HG03159 (cell line): ENCODE measurements around the gene KCNMB2.

Source experiments
- ATAC-seq: cut with Tn5 transposase; IDR thresholded peaks from one replicate; pipeline ENCODE4 v1.9.1; 2021; ENCODE audit warnings: mild to moderate bottlenecking, moderate library complexity; ENCODE audit not compliant: unreplicated experiment

The KCNMB2 gene

DNA sequence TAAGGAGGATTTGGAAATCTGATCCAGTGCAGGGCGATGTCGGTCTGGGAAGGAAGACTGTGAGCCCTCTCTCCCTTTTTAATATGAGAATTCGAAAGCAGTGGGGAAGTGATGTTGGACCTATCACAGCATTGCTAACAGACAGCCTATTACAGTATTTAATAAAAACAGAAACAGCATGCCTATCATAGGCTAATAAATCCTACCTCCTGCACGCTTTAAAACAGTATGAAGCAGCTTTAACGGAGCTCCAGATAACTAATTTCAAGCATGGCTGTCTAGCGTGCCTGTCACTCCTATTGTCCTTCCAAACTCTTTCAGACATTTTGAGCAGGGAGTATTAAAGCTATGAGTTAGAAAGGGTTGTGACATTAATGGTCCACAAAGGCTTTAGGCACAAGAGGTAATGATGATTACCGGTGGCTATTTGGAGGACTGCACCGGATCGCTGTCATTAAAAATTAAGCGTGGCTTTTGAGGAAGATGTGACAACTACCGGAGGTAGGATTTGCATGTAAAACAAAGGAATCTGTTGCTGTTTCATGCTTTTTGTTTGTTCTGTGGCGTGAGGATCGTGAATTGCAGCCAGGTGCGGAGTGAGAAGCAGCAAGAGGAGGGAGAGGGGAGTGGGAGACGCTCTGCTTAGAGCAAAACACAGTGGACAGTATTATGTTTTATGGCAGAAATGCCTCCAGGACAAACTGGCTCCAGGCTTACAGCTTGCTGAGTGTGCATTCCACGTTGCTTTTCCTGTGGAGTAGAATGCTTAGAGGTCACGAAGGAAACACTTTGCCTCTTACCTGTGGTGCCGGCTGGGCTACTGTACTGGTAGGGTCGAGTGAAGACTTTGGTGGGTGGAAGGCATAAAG, at the start of gene KCNMB2:
TSS of gene KCNMB2 (plus strand) at position 226 of the 869 bp plus-strand sequence.
- no peak for ATAC-seq

DNA sequence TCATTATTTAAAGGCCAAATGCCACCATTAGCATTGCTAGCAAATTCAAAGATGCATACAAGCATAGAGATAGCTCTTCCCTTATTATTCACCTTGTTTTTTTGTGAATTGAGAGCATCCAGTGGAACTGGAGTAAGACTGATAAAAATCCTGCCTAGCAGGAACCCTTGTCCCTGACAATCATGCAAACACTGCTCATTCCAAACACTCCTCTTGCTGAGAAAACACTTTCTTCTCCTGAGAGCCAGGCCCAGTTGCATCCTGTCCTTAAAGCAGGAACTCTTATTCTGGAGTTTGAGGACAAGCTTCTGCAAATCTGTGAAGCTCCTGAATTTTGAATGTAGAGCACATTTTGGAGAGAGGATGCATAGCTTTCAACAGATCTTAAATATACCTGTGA, 49.3 kb upstream of the KCNMB2 start:
- ATAC-seq, result no peak

DNA sequence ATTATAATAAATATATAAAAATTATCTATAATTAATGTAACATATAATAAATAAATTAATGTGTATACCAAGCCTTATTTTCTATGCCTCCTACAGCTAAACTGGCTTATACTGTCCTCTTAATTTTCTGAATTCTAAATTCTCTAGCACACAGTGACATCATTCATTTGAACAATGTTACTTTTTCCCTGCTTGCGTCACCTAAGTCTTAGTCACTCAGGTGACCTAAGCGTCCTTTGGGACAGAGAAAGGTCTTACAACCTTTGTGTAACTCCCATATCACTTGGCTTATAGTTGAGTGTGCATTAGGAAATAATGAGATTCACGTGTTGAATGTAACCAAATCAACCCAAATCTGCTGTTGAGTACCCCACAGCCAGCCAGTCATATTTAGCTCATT, 48.5 kb upstream of the KCNMB2 start:
- no peak for ATAC-seq

DNA sequence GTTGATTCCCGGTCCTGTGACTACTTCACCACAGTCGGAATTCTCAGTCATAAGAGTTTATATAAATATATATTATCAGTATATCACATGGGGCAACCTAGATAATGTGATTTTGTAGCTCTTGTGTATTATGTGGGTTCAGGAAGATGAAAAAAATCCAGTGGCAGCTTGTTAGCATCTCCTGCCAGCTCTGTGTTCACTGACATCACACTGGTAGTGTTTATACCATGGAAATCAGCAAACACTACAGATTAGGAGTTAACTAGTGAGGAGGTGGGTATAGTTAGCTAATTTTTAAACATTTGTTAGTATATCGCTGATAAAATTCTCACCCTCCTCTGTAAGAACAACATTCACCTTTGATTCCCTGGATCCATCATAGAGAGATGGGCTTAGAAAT, 44.5 kb upstream of the KCNMB2 start:
- ATAC-seq, result no peak

DNA sequence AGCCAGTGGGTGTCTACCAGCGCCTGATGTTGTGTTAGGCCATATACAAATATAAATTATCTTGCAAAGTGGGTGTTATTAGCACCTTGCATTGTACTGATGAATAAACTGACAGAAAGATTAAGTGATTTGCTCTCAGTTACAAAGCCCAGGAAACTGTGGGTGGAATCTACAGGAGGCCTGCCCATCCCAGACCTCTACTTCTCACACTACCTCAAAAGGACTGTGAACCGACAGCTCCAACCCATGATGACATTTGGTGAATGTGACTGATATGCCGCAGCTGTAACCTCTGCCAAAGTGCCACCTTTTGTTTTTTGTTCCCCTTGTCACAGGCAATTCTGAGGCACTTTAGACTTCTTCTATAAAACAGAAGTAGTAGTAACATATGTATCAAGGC, 43.7 kb upstream of the KCNMB2 start:
- no peak for ATAC-seq

DNA sequence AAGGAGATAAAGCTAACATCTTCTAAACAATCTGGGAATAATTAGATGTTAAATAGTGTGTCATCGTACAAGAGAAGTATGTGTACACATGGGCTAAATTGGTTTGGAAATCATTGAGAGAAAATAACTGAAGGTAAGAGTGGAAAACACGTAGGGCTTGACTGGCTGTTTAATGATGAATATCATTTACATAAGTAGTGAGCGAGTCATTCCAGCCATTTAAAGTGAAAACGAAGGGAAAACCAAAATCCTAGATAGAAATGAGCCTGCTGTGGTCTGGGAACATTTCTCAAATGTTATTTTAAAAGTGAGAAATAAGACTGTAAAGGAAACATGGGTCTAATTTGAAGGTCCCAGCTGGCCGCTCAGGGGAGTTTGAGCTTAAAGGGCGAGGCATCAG, 41.9 kb upstream of the KCNMB2 start:
- ATAC-seq, result no peak

GRCh38 chr3:178496911-178497310, 39.3 kb upstream of the KCNMB2 start:
- ATAC-seq, result no peak

- ATAC-seq, result no peak
Measured at GRCh38 chr3:178498871-178499270, 37.4 kb upstream of the KCNMB2 start.

DNA sequence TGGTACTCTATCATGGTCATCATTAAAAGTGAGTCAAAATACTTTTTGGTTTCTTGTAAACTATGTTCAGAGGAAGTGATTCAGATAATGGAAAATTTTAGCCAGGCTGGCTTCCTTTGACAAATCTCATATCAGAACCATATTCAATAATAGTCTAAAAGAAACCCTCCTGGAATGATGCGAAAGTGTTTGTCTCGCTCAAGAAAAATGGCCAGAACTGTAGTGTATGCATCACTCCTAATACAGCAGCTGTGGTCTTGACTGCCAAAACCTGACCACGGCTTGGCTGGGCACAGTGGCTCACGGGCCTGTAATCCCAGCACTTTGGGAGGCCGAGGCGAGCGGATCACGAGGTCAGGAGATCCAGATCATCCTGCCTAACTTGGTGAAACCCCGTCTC, 35.6 kb upstream of the KCNMB2 start:
- ATAC-seq, result no peak

GRCh38 chr3:178504128-178504527, 32.1 kb upstream of the KCNMB2 start:
- ATAC-seq, result no peak

GRCh38 chr3:178505832-178506231, 30.4 kb upstream of the KCNMB2 start:
- ATAC-seq, result no peak

DNA sequence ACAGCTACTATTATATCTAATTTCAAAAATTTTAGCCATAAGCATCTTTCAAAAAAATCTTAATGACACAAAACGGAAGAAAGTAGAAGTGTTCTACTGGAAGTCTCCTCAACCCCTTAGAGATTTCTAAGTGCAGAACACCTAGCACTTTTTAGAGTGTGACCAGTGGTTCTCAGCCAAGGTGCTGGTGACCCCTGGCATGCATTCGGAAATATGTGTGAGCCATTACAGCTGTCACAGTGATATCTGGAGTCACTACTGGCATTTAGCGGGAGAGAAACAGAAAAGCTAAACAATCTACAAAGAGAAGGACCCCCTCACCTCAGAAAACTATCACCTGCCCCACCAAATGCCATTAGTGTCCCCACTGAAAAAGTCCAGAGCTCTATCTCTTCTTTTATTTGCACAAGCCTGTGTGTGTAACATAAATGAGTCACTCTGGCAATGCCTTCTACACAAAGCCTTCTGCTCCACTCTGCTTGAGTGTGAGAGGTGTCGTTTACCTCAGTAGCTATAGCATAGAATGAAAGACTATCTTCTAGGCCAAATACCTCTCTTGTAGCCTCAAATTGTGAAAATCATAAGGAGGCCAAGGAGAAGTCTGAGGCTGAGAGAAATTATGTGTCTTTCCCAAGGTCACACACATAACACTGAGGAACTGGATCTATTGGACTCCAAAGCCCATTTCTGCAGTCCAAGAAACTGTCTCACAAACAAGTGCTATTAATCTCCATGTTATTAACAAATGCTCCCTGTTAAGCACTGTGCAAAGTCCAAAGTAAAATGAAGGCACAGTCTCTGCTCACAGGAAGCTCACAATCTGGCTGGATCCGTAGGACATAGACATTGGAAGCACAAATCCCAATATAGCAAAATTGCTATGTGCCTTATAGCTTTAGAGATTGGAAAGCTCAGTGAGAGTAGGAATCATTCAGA, 28.5 kb upstream of the KCNMB2 start:
- ATAC-seq, result no peak

DNA sequence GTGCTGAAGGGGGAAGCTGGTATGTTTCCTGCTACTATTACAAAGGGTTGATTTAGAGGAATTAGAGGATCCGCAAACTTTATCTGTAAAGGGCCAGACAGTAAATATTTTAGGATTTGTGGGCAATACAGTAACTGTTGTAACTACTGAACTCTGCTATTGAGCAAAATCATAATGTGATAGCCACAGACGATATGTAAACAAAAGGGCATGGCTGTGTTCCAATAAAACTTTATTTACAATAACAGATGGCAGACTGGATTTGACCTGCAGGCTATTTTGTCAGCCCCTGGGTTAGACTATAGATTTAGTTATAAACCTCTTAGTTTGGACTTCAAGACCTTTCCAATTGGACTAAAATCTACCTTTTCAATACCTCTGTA, 27.8 kb upstream of the KCNMB2 start:
- no peak for ATAC-seq

- no peak for ATAC-seq
Measured at GRCh38 chr3:178510496-178510895, 25.7 kb upstream of the KCNMB2 start.

- no peak for ATAC-seq
Measured at GRCh38 chr3:178512647-178513046, 23.6 kb upstream of the KCNMB2 start.

DNA sequence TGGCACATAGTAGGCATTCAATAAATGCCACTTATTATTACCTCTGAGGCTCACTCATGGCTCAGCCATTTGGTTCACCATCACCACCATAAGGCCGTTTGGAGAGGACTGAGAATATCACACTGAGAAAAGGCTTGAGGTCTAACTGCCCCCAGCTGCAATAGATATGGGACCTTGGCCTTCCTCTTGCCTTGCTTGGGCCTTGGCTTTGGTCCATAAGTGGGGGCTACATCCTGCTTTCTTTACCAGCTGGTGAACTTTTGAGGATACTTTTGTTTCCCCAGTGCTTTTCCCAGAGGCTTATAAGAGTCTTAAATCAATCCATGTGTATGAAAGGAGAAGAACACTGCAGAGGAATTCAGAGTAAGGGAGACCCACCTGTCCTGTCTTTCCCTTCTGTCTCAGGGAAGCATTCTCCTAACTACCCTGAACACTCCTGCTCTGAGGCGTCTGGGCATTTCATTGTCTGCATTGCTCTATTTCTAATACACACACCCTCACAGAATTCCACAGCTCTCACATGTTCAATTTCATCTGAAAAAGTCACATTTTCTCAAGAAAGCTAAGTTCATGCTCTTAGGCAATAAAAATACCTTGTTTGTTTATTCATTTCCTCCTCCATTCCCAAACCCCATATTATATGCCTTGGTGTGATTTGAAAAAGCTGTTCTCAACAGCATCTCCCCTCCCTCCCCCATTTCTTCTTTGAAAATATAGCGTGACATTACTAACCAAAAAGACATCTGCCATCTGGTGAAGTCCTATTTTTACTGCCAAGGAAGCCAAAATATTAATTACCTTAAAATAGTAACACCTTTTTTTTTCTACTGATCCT, 22.5 kb upstream of the KCNMB2 start:
- no peak for ATAC-seq

DNA sequence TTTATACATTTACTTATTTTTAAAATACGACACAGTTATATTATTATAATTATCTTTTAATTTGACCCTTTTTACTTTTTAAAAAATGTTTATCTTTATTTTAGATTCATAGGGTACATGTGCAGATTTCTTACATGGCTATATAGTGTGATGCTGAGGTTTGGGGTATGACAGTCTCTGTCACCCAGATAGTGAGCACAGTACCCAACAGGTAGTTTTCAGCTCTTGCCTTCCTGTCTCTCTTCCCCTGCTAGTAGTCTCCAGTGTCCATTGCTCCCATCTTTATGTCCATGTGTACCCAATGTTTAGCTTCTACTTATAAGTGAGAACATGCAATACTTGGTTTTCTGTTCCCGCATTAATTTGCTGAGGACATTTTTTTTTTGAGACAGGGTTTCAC, 21.8 kb upstream of the KCNMB2 start:
- ATAC-seq, result no peak

DNA sequence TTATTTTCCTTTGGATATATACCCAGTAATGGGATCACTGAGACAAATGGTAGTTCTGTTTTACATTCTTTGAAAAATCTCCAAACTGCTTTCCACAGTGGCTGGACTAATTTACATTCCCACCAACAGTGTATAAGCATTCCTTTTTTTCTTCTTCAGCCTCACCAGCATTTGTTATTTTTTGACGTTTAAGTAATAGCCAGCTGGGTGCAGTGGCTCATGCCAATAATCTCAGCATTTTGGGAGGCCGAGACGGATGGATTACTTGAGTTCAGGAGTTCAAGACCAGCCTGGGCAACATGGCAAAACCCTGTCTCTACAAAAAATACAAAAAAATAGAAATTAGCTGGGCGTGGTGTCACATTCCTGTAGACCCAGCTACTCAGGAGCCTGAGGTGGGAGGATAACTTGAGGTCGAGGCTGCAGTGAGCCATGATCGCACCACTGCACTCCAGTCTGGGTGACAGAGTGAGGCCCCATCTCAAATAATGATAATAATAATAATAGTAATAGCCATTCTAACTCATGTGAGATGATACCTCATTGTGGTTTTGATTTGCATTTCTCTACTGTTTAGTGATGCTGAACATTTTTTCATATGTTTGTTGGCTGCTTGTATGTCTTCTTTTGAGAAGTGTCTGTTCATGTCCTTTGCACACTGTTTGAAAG, 21.0 kb upstream of the KCNMB2 start:
- peak; percentile 36 for ATAC-seq

DNA sequence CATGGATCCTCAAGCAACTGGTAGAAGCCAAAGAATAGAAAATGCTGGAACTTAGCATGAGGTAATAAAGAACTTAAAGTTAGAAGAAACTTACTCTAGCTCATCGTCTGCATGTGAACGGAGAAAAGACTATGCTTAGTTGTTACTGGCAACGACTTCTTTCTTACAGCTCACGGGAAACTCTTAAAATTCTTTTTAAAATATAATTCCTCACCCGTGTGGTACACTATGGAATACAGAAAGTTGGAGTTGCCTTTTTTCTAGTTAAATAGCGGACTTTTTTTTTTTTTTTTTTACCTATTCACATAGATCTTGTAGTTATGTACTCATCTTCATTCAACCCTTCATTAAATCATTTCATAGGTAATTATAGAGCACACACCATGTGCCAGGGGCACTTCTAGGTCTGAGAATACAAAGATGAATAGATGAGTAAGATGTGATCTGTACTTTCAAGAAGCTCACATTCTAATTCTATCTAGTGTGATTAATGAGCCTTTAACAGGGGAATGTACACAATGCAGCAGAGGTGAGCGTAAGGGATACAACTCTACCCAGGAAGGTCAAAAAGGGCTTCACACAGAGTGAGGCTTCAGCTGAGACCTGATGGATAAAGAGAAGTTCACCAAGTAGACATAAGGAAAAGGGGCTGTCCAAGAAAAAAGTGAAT, 18.4 kb upstream of the KCNMB2 start:
- ATAC-seq, result no peak
